Right cardiac atrium (tissue), 5 donors: ENCODE measurements around the gene TRAF2. TPM values are rescaled to one million over a fixed set of nuclear protein-coding genes. Genes with fewer than 3 reads are reported as not detected.
A peak's percentile ranks its signal among the peaks of the same experiment; 100 is the strongest.
"Not testable (repeated sequence)": the region's sequence is repeated elsewhere in the genome, so short reads cannot be mapped to it uniquely, and the experiment has no call there.

Source experiments
- ATAC-seq, 2 donors: fragments of 200-7000 bp; cut with Tn5 transposase; one replicate each; pipeline versions ENCODE4 v1.8.0 to v1.9.1; 2020; ENCODE audit warnings: moderate library complexity in 2 of 2, mild to moderate bottlenecking in 1 of 2
- DNase-seq, 3 donors: peaks; one replicate each; pipeline ENCODE4 v3.0.0-alpha.2; 2020
- H3K27ac ChIP-seq: one replicate; pipeline ENCODE4 v1.5.1; 2013; ENCODE audit warnings: mild to moderate bottlenecking, low read length, control low read depth, moderate library complexity
- H3K27me3 ChIP-seq: one replicate; pipeline ENCODE4 v1.6.1; 2013; ENCODE audit not compliant: control insufficient read depth, insufficient read depth
- H3K4me1 ChIP-seq: one replicate; pipeline ENCODE4 v1.6.1; 2013; ENCODE audit warnings: low read length; ENCODE audit not compliant: control insufficient read depth, insufficient read depth
- H3K4me3 ChIP-seq: one replicate; pipeline ENCODE4 v1.5.1; 2013; ENCODE audit warnings: low read length, control low read depth
- H3K9me3 ChIP-seq: one replicate; pipeline ENCODE4 v1.6.1; 2013; ENCODE audit warnings: low read length; ENCODE audit not compliant: control insufficient read depth
- WGBS: extraction: QIAGEN DNeasy Blood & Tissue Kit; methylation state at CpG from one replicate; pipeline ENCODE4 v1.1.7; 2013; 5-methylcytosine and 5-hydroxymethylcytosine counted together
- intact Hi-C, 4 donors: fragments of 100-400 bp; cut with DNase I; formaldehyde crosslinking; loops; one replicate each; pipeline versions ENCODE4 v1.11.0 to v1.14.0; 2022 to 2023
- polyA plus RNA-seq: library from polyadenylated mRNA; stranded (reverse); fragments of 200-250 nt; gene quantifications from one replicate; pipeline ENCODE4 v1.2.3, GENCODE V29; 2013
- total RNA-seq, 4 donors: library from RNA; stranded (reverse); fragmentation: NEBNext Ultra II Directional; extraction: Animal tissue kit (Norgen Biotek cat#: 25700); gene quantifications; one replicate each; pipeline ENCODE4 v1.2.1, GENCODE V29; 2021
- donor health status: healthy with polysubstance abuse.
- donor health status: DM: no; HTN: yes; CAD: no.
- donor health status: DM: no; HTN: no; CAD: no.
- donor health status: DM: no; HTN: yes; CAD: no; lungs with severe emphysema.
- donor health status: DM: yes; HTN: yes; CAD: no.

The TRAF2 gene
- total and polyA plus RNA-seq, 5 donors, result 6.1 to 10.2 (median 8.2) TPM

DNA sequence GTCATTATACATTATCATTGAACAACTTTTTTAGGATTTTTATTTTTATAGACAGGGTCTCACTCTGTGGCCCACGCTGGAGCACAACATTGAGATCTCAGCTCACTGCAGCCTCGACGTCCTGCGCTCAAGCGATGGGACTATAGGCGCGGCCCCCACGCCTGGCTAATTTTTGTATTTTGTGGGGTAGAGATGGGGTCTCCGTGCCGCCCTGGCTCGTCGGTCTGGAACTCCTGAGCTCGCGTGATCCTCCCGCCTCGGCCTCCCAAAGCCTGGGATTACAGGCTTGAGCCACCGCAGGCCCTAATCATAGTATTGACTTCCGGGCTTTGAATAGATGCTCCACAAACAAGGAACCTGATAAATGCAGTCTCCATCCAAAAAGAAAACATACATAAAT lies 18.8 kb upstream of the TRAF2 start:
- H3K9me3 ChIP-seq, result no peaks in the 10 kb centered on the region
- peaks cover 7% of the 10 kb centered on the region for H3K4me1 ChIP-seq
- H3K4me3 ChIP-seq, result no peak overlapping the region

DNA sequence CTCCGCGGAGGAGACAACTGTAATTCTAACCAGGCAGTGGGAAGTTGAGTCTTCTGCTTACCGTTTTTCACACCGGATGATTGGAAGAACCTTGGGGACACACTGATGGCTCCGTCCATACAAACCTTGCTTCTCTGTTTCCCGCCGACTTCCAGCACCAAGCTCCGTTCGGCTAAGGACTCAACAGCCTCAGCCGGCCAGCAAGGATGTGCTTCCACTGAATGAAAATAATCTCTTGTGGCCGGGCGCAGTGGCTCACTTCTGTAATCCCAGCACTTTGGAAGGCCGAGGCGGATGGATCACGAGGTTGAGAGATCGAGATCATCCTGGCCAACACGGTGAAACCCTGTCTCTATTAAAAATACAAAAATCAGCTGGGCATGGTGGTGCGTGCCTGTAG lies 18.4 kb upstream of the TRAF2 start:
- Histone ChIP-seq H3K27ac (no peak overlapping the region), H3K27me3 (no peaks in the 10 kb centered on the region), H3K4me3 (no peak overlapping the region), H3K9me3 (no peaks in the 10 kb centered on the region), H3K4me1 (peaks cover 7% of the 10 kb centered on the region)
- ATAC-seq, result no peak
- WGBS, result 98% methylated on average over 18 of the region's 18 CpGs
- peak in 1 of 3 donors; percentile 42 for DNase-seq
- intact Hi-C loops, result no loop called here

More for the DNA sequence above, 18.8 kb upstream of the TRAF2 start:
- DNase-seq (peak in 1 of 3 donors; percentile 15), ATAC-seq (no peak)
- no peak overlapping the region for H3K27ac ChIP-seq
- intact Hi-C loops, result no loop called here
- WGBS, result 97% methylated on average over 18 of the region's 18 CpGs
- no peaks in the 10 kb centered on the region for H3K27me3 ChIP-seq

DNA sequence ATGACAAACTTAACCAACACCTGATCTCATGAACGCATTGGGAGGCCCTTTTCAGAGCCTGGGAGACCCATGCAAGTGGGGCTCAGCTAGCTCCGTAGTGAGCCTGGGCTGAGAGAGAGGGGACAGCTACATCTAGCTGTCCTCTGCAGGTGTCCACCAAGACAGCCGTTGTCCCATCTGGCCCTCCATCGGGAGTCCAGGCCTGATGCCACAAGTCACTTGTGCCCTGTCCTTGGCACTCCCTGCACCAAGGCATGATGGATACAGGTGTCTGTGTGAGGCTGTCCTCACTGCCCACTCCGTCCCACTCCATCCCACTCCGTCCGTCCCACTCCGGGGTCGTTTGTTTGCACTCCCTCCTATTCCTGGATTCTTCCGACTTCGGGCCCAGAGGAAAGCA lies 17.7 kb upstream of the TRAF2 start:
- Histone ChIP-seq H3K4me3 (no peak overlapping the region), H3K27me3 (no peaks in the 10 kb centered on the region), H3K4me1 (peaks cover 7% of the 10 kb centered on the region), H3K27ac (no peak overlapping the region), H3K9me3 (no peaks in the 10 kb centered on the region)
- intact Hi-C loops, result no loop called here
- DNase-seq, result peak in 1 of 3 donors; percentile 37
- no peak for ATAC-seq
- WGBS, result 93% methylated on average over 11 of the region's 11 CpGs

DNA sequence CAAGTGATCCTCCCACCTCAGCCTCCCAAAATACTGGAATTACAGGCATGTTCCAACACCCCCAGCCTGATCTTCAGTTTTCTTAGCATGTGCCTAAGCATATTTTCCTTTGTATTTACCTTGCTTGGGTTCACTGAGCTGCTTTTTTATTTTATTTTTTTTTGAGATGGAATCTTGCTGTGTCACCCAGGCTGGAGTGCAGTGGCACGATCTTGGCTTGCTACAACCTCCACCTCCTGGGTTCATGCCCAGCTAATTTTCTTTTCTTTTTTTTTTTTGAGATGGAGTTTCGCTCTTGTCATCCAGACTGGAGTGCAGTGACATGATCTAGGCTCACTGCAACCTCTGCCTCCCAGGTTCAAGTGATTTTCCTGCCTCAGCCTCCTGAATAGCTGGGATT lies 16.7 kb upstream of the TRAF2 start:
- 94% methylated on average over 2 of the region's 2 CpGs for WGBS
- H3K27ac ChIP-seq, H3K4me1 ChIP-seq, ATAC-seq, intact Hi-C loops, DNase-seq, H3K9me3 ChIP-seq, H3K4me3 ChIP-seq, H3K27me3 ChIP-seq: not testable (repeated sequence)

DNA sequence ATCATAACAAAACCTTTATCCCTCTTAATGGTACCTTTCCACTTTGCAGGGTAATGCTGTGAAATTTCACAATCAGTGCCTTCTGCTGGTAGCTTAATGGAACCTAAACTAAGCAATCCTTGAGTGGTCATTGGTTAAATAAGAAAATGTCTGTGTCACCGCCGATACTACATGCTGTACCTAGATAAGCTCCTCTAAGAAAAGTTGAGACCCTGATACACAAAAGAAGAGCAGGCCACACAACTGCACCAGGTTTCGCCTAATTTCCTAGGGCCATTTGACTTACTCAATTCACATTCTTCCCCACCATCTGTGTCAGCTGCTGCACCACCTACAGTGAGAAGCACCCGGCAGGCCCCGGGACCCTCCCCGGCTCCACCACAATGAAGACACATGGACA lies 11.2 kb upstream of the TRAF2 start:
- intact Hi-C loops, result no loop called here
- Histone ChIP-seq H3K4me1 (no peaks in the 10 kb centered on the region), H3K27me3 (no peaks in the 10 kb centered on the region), H3K27ac (no peak overlapping the region), H3K4me3 (no peak overlapping the region), H3K9me3 (no peaks in the 10 kb centered on the region)
- peak in 1 of 3 donors; percentile 17 for DNase-seq
- 95% methylated on average over 6 of the region's 6 CpGs for WGBS
- no peak for ATAC-seq

- no peak overlapping the region for H3K27ac ChIP-seq
- intact Hi-C loops, result no loop called here
- no peak for ATAC-seq
- H3K4me3 ChIP-seq, result no peak overlapping the region
- peak in 1 of 3 donors; percentile 2 for DNase-seq
- no peaks in the 10 kb centered on the region for H3K27me3 ChIP-seq
- WGBS, result 89% methylated on average over 5 of the region's 5 CpGs
- no peaks in the 10 kb centered on the region for H3K4me1 ChIP-seq
- no peaks in the 10 kb centered on the region for H3K9me3 ChIP-seq
These were observed 9.8 kb upstream of the TRAF2 start for GRCh38 chr9:136876476-136876875.

DNA sequence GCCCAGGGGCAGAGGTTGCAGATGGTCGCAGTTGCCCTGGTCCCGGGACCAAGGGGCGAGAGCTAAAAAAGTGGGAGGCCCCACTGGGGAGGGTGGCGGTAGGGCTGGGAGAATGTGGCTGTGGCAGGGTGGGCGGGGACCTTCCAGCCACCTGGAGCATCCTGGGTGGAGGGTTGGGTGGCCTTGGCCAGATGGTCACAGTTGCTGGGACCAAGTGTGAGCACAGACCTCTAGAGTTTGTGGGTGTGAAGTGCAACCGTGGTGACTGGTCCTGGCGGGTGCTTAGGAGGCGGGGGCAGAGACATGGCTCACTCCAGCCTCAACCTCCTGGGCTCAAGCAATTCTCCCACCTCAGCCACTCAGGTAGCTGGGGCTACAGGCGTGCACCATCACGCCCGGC lies 5.7 kb upstream of the TRAF2 start:
- WGBS, result 83% methylated on average over 11 of the region's 11 CpGs
- H3K27me3 ChIP-seq, result no peaks in the 10 kb centered on the region
- intact Hi-C loops, result loop anchor here in 1 of 4 donors (5.0 kb wide), 1 partner anchor 62 kb away; the partner anchor contains the start of gene FBXW5
- DNase-seq, result peak in 1 of 3 donors; percentile 3
- H3K4me3 ChIP-seq, result no peak overlapping the region
- H3K27ac ChIP-seq, result no peak overlapping the region
- no peaks in the 10 kb centered on the region for H3K4me1 ChIP-seq
- peak in 1 of 2 donors; percentile 14 for ATAC-seq
- no peaks in the 10 kb centered on the region for H3K9me3 ChIP-seq

- H3K9me3 ChIP-seq, result no peaks in the 10 kb centered on the region
- H3K27ac ChIP-seq, result no peak overlapping the region
- intact Hi-C loops, result loop anchor here in 1 of 4 donors (5.0 kb wide), 1 partner anchor 61 kb away; the partner anchor contains the start of gene FBXW5
- peak in 1 of 3 donors; percentile 42 for DNase-seq
- no peaks in the 10 kb centered on the region for H3K4me1 ChIP-seq
- WGBS, result 15% methylated on average over 9 of the region's 9 CpGs
- no peaks in the 10 kb centered on the region for H3K27me3 ChIP-seq
- no peak for ATAC-seq
- no peak overlapping the region for H3K4me3 ChIP-seq
These were observed 4.6 kb upstream of the TRAF2 start for GRCh38 chr9:136881691-136882108.

DNA sequence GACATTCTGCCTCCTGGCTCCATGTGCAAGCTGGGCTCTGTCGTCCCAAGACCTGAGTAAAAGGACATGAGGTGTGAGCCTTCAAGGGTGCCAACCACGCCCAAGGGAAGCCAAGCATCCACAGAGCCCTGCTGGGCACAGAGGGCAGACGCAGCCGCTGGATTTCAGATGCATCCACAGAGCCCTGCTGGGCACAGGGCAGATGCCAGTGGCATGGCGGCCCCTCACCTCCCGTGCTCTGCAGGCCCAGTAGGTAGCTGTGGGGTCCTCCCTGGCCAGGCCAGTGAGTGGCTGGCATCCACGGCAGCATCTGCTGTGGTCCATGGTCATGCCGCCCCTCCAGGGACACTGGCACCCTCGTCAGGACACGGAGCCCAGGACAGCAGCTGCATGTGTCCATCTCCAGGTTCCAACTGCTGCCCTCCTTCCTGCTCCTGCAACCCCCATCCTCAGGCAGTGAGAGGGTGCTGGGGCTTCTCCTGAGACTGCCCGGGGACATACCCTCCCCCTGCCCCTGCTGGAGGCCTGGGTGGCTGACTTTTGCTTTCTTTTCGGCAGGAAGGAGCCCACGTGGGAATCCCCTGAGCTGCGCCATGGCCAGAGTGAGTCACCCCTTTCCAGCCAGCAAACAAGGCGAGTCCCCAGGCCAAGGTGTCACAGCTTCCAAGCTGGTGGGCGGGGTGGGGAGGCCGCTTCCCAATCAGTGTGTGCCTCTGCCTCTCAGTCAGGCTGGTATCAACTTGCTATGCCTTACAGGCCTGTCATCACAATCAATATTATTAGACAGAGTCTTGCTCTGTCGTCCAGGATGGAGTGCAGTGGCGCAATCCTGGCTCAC lies 4.0 kb upstream of the TRAF2 start:
- DNase-seq, result peak; percentile 66 to 80 (median 79)
- intact Hi-C loops, result loop anchor here in 1 of 4 donors (5.0 kb wide), 1 partner anchor 60 kb away; the partner anchor contains the start of gene FBXW5
- WGBS, result 54% methylated on average over 19 of the region's 19 CpGs
- H3K4me1 ChIP-seq, result no peaks in the 10 kb centered on the region
- H3K9me3 ChIP-seq, result no peaks in the 10 kb centered on the region
- ATAC-seq, result peak in 1 of 2 donors; percentile 44
- H3K27ac ChIP-seq, result no peak overlapping the region
- H3K27me3 ChIP-seq, result no peaks in the 10 kb centered on the region
- H3K4me3 ChIP-seq, result no peak overlapping the region

DNA sequence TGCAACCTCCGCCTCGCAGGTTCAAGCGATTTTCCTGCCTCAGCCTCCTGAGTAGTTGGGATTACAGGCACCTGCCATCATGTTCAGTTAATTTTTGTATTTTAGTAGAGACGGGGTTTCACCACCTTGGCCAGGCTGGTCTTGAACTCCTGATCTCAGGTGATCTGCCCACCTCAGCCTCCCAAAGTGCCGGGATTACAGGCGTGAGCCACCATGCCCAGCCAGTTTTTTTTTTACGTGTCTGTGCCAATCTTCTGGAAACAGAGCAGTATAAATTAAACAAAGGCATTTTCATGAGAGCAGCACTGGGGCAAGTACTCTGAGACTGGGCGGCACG lies 3.4 kb upstream of the TRAF2 start:
- H3K4me3 ChIP-seq, ATAC-seq, H3K27ac ChIP-seq, H3K9me3 ChIP-seq, H3K4me1 ChIP-seq, H3K27me3 ChIP-seq: not testable (repeated sequence)
- intact Hi-C loops, result loop anchor here in 1 of 4 donors (5.0 kb wide), 1 partner anchor 59 kb away; the partner anchor contains the start of gene FBXW5
- 79% methylated on average over 9 of the region's 9 CpGs for WGBS
- DNase-seq, result peak in 1 of 3 donors; percentile 22

GRCh38 chr9:136883670-136884069 lies 2.6 kb upstream of the TRAF2 start:
- ATAC-seq, H3K4me1 ChIP-seq, H3K27me3 ChIP-seq, H3K9me3 ChIP-seq, DNase-seq, H3K27ac ChIP-seq, H3K4me3 ChIP-seq: not testable (repeated sequence)
- 87% methylated on average over 10 of the region's 10 CpGs for WGBS
- intact Hi-C loops, result loop anchor here in 1 of 4 donors (5.0 kb wide), 1 partner anchor 59 kb away; the partner anchor contains the start of gene FBXW5
